Measurements from ENCODE around the gene IRF2BPL. TPM values are rescaled to one million over a fixed set of nuclear protein-coding genes. Genes with fewer than 3 reads are reported as not detected.

IRF2BPL gene
- total RNA-seq, 1 experiment from 2014 or later = 74.6 TPM

- Histone ChIP-seq H3K36me3 (ENCODE audit: control insufficient read depth in 1 of 2, insufficient read depth in 2 of 2, low read length in 2 of 2) (no peaks in the 10 kb centered on the region), H3K4me2 (ENCODE audit: low read length) (no peak overlapping the region), H3K9me3 (ENCODE audit: control insufficient read depth in 1 of 2, insufficient read depth in 1 of 2, low read depth in 1 of 2, low read length in 2 of 2) (no peaks in the 10 kb centered on the region), H3K9me2 (ENCODE audit: insufficient read depth) (no peaks in the 10 kb centered on the region), H3K4me1 (ENCODE audit: control insufficient read depth in 1 of 2, insufficient read depth in 2 of 2, low read length in 2 of 2) (peaks cover 37 to 41% of the 10 kb centered on the region in 2 experiments), H3K4me3 (replicated peaks in 1 of 2; ENCODE audit: low read depth in 1 of 2, low read length in 2 of 2) (no peak overlapping the region), H3K27ac (ENCODE audit: low read depth, low read length) (no peak overlapping the region), H3K9ac (ENCODE audit: low read length) (no peak overlapping the region), H2AFZ (ENCODE audit: low read depth, low read length, poor library complexity, severe bottlenecking) (no peak overlapping the region), H4K20me1 (ENCODE audit: insufficient read depth) (no peaks in the 10 kb centered on the region; the same call in 1 of the 2 replicates), H3K79me2 (ENCODE audit: insufficient read depth, low read length) (no peaks in the 10 kb centered on the region), H3K27me3 (ENCODE audit: insufficient read depth, low read length) (no peaks in the 10 kb centered on the region)
- no peak for DNase-seq (ENCODE audit: low read depth, low spot score)
- ChIA-PET RAD21 (ENCODE audit: low non-redundant PET in 1 of 2, low total read pairs in 2 of 2, uncharacterized antibody in 2 of 2, unreplicated experiment in 2 of 2) (no interaction called here), POLR2A (no interaction called here), CTCF (no interaction called here)
- intact Hi-C loops (cut with micrococcal nuclease) = no loop called here
- TF ChIP-seq ZNF274 (IDR thresholded peaks at IDR 0.05; ENCODE audit: low read depth, low read length) (no peak), MAX (IDR thresholded peaks at IDR 0.05) (no peak)
- no TSS peak for BruUV-seq (replicated peaks)
- no peak for ATAC-seq
These were observed 9.7 kb downstream of the IRF2BPL start for GRCh38 chr14:77018785-77019184.

- no peaks in the 10 kb centered on the region for H3K9me2 ChIP-seq (ENCODE audit: insufficient read depth)
- POLR2A ChIA-PET = interaction anchor here (0.8 kb wide), 2 partner anchors 11 to 56 kb away, joined by 3 to 4 read pairs; no protein-coding TSS in a partner anchor
- no TSS peak for BruUV-seq (replicated peaks)
- no peaks in the 10 kb centered on the region for H3K36me3 ChIP-seq (ENCODE audit: control insufficient read depth in 1 of 2, insufficient read depth in 2 of 2, low read length in 2 of 2)
- intact Hi-C loops (cut with micrococcal nuclease) = no loop called here
- DNase-seq (ENCODE audit: low read depth, low spot score) = no peak
- no peaks in the 10 kb centered on the region for H4K20me1 ChIP-seq (ENCODE audit: insufficient read depth)
- H3K9me3 ChIP-seq (ENCODE audit: control insufficient read depth in 1 of 2, insufficient read depth in 1 of 2, low read depth in 1 of 2, low read length in 2 of 2) = no peaks in the 10 kb centered on the region
- no peak overlapping the region for H3K4me2 ChIP-seq (ENCODE audit: low read length)
- H3K4me3 ChIP-seq (replicated peaks in 1 of 2; ENCODE audit: low read depth in 1 of 2, low read length in 2 of 2) = no peak overlapping the region
- no peak overlapping the region for H3K9ac ChIP-seq (ENCODE audit: low read length)
- H3K79me2 ChIP-seq (ENCODE audit: insufficient read depth, low read length) = no peaks in the 10 kb centered on the region
- no peak for ATAC-seq
- CTCF ChIA-PET = no interaction called here
- no peak for TF ChIP-seq POLR2A (IDR thresholded peaks at IDR 0.05; ENCODE audit: borderline replicate concordance, extremely low read depth, insufficient read depth, insufficient read length)
- no peak for TF ChIP-seq EZH2 (IDR thresholded peaks at IDR 0.05)
- TF ChIP-seq, protein P1, sequence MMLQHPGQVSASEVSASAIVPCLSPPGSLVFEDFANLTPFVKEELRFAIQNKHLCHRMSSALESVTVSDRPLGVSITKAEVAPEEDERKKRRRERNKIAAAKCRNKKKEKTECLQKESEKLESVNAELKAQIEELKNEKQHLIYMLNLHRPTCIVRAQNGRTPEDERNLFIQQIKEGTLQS (IDR thresholded peaks at IDR 0.05) = no peak
- no peak for TF ChIP-seq ELF1 (IDR thresholded peaks at IDR 0.05; ENCODE audit: borderline replicate concordance, low read depth)
- TF ChIP-seq CEBPB (IDR thresholded peaks at IDR 0.05; ENCODE audit: low read depth) = no peak
- RAD21 ChIA-PET (ENCODE audit: low non-redundant PET in 1 of 2, low total read pairs in 2 of 2, uncharacterized antibody in 2 of 2, unreplicated experiment in 2 of 2) = no interaction called here
- no peaks in the 10 kb centered on the region for H3K27me3 ChIP-seq (ENCODE audit: insufficient read depth, low read length)
- peaks cover 25 to 30% of the 10 kb centered on the region in 2 experiments for H3K4me1 ChIP-seq (ENCODE audit: control insufficient read depth in 1 of 2, insufficient read depth in 2 of 2, low read length in 2 of 2)
- H3K27ac ChIP-seq (ENCODE audit: low read depth, low read length) = no peak overlapping the region
- H2AFZ ChIP-seq (ENCODE audit: low read depth, low read length, poor library complexity, severe bottlenecking) = no peak overlapping the region
These were observed 10.8 kb downstream of the IRF2BPL start for GRCh38 chr14:77017666-77018065.
